D341Med (cell line): ENCODE data around the gene RIMS3.
A peak's percentile ranks its signal among the peaks of the same experiment; 100 is the strongest.
"Not testable (repeated sequence)": the region's sequence is repeated elsewhere in the genome, so short reads cannot be mapped to it uniquely, and the experiment has no call there.

Experiments used
- DNase-seq: peaks from one replicate; pipeline ENCODE4 v3.0.0; 2012; ENCODE audit warnings: low spot score

The RIMS3 gene

DNA sequence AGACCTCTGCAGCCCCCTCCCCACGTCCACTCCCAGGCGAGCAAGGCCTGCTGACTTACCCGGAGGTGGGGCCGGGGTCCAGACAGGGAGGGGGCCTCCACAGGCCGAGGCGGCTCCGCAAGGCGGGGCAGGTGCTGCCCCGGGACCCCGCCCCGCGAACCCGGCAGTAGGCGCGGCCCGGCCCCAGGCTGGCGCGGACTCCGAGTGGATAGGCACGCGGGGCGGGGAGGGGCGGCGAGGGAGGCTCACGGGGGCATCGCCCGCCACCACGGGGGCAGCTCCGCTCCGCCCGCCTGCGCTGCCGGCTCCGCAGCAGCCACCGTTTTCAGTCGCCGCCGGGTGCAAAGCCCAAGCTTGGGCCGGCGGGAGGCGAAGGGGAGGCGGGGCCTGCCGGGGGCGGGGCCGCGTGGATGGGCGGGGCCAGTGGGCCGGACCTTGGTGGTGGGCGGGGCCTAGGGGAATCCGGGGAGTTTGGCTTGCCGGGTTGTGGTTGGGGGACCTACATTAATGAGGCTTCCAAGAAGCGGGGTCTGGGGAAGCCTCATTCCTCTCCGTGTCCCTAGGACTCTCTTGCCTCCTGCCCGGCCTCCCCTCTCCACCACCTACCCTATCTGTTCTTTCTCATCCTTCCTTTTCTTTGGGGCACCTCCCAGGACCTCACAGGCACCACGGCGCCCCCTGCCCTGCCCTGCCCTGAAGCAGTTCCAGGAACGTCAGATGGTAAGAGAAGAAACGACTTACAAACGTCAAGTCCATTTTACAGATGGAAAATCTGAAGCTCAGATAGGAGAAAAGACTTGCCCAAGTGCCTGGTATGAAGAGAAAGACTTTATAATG is at the start of gene RIMS3:
Gene RIMS3, minus strand, starts transcription at position 348 of the 837 bp plus-strand sequence. CDS start 23,757 bp downstream, outside the sequence.
- peak; percentile 93 for DNase-seq

DNA sequence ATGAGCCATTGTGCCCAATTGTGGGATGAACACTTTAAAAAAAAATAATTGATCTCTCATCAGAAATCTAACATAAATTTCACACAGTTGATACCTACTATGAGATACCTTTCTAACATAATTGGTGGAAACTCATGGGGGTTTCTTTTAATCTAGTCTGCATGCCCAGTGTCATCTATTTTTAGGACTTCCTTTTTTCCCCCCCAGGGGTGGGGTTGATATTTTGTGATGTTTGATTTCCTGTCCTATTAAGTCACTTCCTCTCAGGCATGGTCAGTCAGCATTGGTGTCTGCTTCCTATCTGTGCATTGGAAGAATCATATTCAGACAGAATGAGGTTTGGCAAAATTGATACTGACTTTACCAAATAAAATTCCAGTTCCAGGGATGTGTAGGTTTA is 47.5 kb upstream of the RIMS3 start:
- no peak for DNase-seq

DNA sequence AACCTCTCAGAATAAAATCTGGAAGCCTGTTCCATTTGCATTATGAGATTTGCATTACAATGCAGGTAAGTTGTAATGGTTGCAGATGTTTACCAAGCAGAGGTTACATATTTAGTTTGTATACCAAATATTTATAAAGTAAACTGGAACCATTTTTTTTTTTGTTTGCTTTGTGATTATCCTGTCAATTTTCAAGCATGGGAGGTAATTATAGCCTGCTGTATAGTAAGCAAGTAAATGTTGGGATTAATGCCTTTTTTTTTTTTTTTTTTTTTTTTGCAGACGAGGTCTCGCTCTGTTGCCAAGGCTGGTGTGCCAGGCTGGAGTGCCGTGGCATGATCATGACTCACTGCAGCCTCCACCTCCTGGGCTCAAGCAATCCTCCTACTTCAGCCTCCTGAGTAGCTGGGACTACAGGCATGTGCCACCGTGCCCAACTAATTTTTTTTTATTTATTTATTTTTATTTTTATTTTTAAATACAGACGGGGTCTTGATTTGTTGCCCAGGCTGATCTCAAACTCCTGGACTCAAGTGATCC is 47.0 kb upstream of the RIMS3 start:
- no peak for DNase-seq

DNA sequence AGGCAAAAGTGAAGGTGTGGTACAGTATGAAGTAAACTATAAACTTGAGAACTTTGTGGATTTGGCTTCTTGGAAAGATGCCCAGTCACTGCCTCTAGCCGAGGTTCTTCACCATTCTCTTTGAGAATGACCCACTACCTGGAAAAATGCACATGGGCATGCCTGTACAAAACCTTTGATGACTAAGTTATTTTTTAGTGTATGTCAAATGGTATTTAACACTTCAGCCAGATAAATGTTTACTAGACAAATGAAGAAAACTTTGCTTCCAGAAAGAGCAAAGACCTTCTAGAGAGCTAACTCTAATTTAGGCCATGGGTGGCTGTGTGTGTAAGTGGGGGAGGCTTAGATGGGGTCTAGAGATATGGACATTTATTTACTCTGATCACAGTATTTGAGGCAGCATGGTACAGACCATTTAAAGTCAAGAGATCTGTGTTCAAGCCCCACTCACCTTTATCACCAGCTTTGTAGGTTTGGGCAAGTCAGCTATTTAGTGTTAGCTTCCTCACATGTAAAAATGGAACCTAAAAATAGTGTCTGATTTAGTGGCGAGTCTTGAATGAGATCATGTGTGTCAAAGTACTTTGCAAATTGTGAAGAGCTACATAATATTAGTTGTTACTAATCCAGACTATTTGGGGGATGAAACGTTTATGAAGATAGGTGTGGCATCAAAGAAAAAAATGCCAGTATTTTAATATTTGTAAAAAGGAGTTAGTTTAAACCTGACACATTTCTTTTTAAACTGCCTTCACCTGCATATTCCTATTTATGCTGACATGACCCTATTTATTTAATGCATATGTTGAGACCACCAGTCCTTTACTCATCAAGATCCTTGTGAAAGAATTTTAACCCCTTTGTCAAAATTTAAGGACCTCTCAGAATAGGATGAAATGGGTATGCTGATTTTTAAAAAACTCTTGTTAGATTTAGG is 46.3 kb upstream of the RIMS3 start:
- DNase-seq = no peak

DNA sequence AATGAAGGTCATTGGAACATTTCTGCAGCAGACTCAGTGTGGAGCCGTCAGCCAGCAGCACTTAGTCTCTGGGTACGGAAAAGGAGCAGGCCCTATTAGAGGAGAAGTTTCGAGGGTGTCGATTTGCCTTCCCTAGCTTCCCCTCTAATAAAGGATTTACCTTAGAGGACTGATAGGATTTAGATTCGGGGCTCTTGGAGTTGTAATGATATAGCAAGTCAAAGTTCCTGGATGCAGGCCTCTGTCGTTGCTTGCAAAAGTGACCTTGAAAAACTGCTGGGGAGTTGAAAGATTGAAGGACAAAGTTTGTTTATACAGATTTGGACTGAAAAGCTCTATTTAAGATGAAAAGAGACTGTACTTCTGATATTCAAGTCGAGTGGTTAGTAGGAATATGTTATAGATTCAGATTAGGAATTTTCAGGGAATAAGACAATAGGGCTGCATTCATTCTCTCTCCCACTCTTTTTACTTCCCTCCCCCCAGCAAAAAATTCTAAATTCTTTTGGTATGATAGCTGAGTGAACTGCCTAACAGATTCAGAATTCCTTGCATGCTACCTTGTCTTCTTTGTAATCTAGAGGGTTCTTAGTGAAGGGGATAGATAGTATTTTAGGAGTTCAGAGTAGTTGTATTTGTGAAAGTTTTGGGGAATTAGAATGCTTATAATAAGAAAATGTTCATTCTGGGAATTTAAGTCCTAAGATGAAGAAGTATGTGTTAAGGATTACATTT is 45.3 kb upstream of the RIMS3 start:
- no peak for DNase-seq

DNA sequence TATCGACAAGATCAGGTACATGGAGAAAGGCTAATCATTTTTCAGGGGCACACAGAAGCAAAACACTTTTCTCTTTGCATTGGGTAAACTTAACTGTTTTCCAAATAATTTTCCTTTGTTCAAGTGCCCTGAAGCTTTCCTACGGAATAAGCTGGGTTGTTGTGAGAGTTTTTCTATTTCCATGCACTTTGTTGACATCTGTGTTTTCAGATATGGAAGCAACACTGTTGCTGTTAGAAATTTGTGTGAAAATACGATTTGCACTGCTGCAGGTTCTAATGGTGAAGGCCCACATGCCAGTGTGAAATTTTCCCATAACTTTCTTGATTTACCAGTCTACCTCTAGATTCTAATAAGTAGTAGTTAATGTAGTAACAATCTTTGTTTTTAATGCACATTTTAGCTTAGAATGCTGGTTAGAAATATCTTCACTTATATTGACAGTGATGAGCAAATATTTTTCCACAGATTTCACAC is 44.4 kb upstream of the RIMS3 start:
- DNase-seq = no peak

DNA sequence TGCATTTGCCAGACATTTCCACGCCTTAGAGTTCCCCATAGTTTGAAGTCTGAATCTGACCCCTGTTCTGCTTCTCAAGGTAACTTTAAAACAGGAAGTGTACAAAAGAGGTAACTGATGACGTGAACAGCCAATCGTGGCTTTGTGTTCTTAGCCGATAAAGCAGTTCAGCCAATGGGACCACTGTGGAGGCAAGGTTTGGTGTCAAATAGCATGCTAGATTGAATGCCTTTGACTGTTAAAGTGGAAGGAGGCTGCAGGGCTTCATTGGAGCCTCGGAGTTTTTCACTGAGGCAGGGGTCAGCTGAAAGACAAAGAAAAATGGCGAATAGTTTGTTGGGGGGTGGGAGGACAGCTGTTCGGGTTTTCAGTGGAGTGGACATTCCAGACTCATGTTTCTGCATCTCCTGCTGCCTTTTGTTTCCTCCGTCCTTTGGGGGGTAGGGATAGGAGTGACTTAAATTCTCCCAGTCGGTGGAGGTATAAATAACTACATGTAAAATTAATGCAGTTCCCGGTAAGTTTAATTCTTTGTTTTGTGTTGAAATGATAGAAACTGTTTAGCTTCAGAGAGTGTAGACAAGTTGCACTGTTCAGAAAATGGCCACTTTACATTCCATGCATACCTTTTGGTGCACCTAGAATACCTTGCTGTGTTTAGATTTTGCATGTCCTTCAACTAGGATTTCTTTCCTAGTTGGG is 43.8 kb upstream of the RIMS3 start:
- peak; percentile 72 for DNase-seq

DNA sequence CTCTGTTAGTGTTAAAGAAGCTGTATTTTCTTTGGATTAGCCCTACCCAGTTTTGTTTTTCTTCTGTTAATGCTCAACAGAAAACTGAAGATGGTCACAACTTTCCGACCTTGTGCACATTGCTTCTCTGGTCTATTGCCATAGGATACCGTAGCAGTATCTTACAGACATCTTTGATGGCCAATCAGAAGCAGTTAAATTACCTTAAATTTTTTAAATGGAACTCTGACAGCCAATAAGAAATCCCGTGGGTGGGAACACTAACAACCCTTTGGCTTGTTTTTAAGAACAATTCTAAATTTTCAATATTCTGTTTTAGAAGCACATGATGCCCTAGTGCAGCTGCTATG is 43.2 kb upstream of the RIMS3 start:
- DNase-seq = peak; percentile 38

DNA sequence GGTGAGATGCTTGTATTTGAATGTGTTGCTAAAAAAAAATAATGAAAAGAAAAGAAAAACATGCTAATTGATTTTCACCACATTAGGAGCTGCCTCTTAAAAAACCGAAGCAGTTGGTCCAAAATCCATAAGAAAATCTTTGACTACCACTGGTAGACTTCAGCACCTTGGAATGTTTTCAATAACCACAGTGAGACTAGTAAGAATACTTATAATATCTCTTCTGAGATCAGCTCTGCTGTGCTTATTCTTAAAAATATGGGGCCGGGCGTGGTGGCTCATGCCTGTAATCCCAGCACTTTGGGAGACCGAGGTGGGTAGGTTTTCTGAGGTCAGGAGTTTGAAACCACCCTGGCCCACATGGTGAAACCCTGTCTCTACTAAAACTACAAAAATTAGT is 41.1 kb upstream of the RIMS3 start:
- DNase-seq = no peak

DNA sequence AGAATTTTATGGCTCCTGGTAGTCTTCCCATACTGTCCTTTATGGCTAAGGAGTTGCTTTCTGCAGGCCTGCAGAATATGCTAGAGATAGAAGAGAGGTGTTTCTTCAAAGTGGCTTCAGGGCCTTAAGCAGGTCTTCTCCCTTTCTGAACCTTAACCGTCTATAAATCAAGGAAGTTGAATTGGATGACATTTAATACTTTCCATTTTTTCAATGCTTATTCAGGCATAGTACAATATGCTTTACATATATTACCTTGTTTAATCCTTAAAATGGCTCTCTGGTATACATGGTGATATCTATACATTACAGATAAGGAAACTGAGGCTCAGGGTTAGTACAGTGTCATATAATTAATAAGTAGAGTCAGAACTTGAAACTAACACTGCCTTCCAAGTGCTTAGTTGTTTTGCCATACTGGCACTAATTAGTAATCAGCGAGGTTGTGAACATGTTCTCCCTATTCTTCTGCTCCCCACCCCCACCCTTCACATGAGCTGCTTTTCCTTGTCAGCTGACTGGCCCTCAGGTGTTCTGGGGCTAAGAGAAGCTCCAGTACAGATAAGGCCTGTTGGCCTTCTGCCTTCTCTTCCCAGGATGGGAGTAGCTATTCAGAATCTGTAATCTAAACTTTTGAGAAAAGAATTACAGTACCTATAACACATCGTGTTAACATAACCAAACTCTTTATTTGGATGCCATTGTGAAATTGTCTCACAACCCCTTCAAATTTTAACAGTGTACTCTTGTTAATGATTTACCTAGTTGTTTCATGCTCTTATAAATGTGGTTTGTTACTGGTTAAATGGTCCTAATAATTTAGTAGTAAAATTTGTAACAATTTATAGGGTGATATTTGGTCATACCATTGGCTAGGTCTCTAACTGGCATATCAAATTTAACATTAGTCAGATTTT is 39.6 kb upstream of the RIMS3 start:
- DNase-seq = no peak

DNA sequence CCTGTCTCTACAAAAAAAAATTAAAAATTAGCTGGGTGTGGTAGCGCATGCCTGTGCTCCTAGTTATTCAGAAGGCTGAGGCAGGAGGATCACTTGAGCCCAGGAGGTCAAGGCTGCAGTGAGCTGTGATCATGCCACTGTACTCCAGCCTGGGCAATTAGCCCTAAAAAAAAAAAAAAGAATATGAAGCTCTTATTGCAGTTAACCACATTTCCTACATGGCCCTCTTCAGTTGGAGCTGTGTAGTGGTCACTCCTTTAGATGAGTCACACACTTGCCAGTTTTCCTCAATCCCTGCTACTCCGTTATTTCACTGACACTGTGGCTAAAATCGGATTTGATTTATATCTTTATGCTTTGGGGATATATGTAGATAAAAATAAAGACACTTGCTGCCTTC is 37.8 kb upstream of the RIMS3 start:
- DNase-seq = no peak

DNA sequence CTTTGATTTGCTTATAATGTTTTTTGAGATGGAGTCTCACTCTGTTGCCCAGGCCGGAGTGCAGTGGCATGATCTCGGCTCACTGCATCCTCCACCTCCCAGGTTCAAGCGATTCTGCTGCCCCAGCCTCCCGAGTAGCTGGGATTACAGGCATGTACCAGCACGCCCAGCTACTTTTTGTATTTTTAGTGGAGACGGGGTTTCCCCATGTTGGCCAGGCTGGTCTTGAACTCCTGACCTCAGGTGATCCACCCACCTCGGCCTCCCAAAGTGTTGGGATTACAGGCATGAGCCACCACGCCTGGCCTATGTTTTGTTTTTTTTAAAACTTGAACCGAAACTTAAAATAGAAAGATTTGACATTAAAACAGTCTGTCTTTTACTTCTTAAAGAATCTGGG is 37.3 kb upstream of the RIMS3 start:
- DNase-seq = not testable (repeated sequence)

DNA sequence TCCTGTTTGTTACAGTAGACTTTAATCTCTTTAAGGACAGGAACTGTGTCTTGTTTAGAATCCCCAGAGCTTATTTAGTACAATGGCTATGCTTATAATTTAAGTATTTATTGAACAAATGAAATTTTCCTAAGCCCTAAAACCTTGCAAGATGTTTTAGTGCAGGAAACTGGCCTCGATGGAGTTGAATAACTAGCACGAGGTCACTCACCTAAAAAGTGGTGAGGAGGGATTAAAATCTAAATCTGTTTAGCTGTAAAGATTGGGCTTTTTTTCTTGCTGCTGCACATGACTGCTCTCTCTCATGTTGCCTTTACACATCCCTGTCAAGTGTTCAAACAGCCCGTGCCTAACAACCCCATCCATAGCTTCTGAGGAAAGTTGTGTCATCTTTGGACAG is 36.2 kb upstream of the RIMS3 start:
- no peak for DNase-seq

DNA sequence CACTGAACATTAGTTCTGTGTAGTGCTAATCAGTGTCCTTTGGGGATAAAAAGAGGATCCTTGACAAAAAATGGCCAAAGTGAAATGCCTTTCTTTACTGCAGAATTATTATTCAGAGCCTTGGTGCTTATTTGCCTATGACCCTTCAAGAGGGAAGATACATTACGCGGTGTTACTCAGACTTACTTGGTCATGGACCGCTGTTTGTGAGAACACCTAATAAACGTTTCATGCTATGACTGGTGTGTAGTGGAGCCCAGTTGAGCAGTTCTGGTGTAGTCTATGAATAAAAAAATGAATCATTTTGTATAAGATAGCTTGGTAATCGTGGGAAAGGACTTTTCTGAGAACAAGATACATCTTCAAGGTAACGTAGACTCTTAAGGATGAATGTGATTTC is 34.3 kb upstream of the RIMS3 start:
- DNase-seq = no peak

DNA sequence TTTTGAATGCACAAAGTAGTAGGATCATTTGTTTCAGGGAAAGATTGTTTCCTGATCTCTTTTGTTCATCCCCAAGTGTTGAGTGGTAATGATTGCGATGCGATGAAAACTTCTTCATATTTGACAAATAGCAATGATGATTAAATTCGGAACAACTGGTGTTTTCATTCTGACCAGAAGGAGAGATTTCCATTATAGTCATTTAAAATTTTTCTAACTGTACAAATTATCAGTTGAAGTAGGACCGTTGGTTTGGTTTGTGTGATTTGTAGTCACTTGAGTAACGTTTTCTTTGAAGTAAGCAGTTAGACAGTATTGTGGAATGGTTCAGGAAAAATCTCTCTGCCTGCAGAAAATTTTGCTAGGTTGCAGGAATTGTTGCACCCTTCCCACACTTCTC is 32.0 kb upstream of the RIMS3 start:
- no peak for DNase-seq

DNA sequence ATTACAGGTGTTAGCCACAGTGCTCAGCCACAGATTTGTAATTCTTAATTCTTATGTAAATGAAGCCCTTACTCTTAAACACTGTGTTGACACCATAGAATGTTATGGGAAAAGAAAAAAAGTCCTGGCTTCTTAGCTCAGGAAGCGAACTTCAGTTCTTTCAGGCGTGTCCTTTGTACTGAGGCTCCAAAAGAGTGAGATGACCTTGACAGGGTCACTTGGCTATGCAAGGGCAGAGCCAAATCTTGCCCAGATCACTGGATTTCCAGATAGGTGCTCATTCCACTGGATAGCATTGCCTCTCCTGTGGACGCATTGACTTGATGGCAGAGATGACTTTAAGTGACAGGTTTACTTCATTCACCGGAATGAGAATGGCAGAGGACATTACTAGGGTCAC is 30.8 kb upstream of the RIMS3 start:
- DNase-seq = no peak

DNA sequence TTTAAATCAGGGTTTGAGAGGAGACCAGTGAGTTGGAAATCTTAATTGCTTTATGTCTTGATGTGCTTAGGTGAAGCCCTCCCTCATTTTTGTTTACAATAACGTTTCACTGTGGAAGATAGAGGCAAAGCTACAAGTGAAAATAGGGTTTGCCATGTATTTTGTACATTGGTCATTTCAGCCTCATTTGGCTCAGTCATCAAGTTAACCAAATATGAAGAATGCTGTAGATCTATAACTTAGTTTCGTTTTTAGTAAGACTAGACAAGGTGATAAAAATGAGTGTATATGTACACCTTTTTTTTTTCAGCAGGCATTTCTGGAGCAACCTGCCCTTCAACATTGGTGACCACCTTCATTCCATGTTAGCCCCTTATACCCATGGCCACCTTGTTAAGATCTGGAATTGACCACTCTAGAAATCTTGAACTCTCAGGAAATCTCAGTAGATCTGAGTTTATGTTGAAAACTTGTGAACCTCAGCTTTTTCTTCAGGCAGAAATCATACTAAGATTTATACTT is 28.9 kb upstream of the RIMS3 start:
- no peak for DNase-seq

DNA sequence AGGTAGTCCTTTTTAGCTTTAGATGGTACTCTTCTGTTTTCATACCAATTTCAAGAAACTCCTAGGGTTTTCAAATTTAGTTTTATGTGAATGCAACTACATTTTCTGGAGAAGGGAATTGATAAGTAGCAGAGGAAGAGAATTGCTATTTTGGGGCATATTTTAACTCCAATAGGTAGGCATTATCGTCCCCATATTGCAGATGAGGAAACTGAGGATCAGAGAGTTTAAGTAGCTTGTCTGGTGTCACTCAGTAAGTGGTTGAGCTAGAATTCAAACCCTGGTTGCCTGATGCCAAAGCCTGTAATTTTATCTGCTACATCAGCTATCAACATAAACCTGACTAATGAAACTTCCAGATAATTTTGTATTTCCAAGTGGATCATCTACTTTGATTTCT is 27.9 kb upstream of the RIMS3 start:
- no peak for DNase-seq

DNA sequence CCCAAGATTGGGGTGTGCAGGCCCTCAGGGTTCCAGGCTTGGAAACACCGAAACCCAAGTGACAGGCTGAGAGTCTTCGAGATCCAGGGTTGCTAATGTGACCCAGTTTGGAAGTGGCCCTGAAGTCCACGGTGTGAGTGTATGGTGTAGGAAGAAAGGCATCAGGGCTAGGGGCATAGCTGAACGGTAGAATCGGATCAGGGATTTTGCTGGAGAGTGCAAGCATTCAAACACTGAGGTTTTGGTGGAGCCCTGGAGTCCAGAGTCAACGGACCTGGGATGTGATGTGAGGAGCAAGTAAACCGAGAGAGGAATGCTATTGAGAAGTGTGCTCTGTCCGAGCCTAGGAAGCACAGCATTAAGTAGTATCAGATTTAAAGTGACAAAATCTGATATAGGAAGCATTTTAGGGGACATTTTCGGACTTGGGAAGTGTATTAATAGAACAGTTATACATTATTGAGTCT is 27.0 kb upstream of the RIMS3 start:
- DNase-seq = no peak
